GM21737 (cell line): ENCODE results near the gene SART1.
"Not testable (repeated sequence)": the region's sequence is repeated elsewhere in the genome, so short reads cannot be mapped to it uniquely, and the experiment has no call there.

Experiments
- ATAC-seq: cut with Tn5 transposase; IDR thresholded peaks from one replicate; pipeline ENCODE4 v1.9.1; 2021; ENCODE audit warnings: mild to moderate bottlenecking, moderate library complexity; ENCODE audit not compliant: unreplicated experiment

Gene SART1

GRCh38 chr11:66014804-66015453 lies 53.4 kb downstream of the SART1 start:
- ATAC-seq = no peak

- no peak for ATAC-seq
Measured at GRCh38 chr11:66015454-66015881, 53.9 kb downstream of the SART1 start.

DNA sequence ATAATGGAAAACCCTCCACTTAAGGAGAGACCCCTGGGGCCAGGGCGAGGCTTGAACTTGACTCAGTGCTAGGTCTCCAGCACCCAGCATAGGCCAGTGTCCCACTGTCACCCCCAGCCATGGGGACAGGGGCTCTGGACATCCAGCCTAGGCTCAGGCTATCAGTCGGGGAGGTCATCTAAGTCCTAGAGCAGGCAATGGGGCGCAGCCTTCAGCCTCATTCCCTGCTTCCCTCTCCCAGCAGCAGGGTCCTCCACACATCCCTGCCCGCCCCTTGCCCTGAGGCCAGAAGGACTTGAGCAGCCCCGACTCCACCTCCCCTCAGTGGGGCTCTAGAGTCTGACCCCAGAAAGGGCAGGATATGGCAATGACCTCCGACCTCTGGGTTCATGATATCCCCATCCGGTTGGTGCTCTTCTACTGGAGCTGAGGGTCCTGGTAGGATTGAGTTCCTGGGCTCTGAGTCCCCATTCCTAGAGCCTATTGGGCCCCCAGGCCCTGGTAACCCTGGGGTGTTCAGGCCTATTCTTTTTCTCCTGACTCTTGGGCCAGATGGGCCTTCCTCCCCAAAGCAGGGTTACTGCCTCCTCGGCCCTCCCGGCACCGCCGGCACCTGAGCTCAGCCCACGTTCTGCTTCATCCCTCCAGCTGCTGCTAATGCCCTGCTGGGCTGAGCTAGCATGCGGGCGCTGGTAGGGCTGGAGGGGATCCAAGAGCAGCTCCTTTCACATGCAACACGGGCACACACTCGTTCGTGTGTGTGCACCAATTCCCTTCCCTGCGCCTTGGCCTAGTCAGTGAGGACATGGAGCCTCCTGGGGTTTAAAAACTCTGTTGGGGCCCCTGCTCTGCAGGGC lies 54.6 kb downstream of the SART1 start:
- no peak for ATAC-seq

GRCh38 chr11:66016793-66017177 lies 55.3 kb downstream of the SART1 start:
- ATAC-seq = no peak

- no peak for ATAC-seq
Measured at GRCh38 chr11:66017321-66017720, 55.8 kb downstream of the SART1 start.

- no peak for ATAC-seq
Measured at GRCh38 chr11:66020212-66020611, 58.7 kb downstream of the SART1 start.

DNA sequence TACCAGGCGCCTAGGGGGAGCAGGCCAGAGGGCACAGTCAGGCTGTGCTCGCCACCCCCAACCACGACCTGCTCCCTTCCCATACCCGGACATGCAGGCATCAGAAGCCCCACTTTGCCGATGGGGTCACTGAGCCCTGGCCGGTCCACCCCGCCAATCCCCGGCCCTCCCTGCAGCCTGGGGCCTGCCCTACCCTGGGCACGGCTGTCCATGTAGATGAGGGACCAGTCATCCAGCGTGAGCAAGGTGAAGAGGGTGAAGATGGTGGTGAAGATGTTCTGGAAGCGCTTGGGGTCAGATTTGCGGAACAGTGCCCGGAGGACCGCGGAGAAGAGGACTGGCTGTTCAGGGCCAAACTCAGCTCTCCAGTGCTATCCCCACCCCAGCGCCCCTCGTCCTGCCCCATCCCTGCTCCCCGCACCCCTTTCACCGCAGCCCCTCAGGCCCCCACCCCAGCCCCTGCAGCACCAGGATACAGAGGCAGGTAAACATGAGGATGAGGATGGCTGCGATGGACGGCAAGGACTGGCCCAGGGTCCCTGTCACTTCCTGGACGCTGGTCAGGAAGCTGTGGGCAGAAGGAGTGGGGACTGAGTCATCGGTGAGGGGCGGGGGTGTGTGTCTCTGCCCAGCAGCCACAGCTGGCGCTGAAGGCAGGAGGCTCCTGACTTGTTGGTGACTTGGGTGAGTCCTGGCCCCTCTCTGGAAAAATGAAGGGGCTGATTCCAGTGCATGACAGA lies 59.3 kb downstream of the SART1 start:
- ATAC-seq = no peak

- ATAC-seq = no peak
Measured at GRCh38 chr11:66022401-66023185, 61.1 kb downstream of the SART1 start.

GRCh38 chr11:66023186-66023440 lies 61.6 kb downstream of the SART1 start:
- ATAC-seq = not testable (repeated sequence)

DNA sequence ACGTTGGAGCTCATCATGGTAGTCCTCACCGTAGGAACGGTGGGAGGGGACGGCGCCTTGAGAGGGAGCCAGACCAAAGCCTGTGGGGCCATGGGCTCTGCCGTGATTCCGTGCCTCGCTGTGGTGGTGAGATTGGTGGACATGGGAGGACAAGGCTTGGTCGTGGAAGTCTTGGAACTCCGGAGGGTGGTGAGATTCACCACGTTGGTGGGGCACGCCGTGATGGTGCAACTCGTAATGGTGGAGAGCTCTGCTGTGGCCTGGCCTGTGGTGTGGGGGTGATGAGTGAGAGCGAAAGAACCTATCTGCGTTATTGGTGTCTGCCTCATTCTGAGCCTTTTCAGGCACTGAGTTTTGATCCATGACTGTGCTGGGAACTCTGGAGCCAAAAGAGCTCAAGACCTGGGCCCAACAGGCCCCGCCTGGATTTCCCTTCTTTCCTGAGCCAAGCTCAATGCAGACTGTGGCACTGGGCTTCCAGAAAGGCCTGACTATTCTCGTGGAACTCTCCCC lies 64.5 kb downstream of the SART1 start, which contains the start of gene CATSPER1:
TSS of gene CATSPER1 (minus strand) at position 463 of the 513 bp plus-strand sequence. CDS start at position 363, 100 bp downstream.
- no peak for ATAC-seq
